Upper lobe of left lung (tissue), 4 donors: ENCODE results near the gene DENND5B.

Experiments
- CTCF ChIP-seq, 6 experiments: fragments of 450-650 bp in 4 of 6; fragments of 200-600 bp in 2 of 6; sonication (generic) in 2 of 6; IDR thresholded peaks; one replicate each; pipeline ENCODE4 v1.5.1; 2016 to 2019; ENCODE audit warnings: antibody characterized with exemption in 6 of 6
- POLR2A ChIP-seq, 4 donors: fragments of 450-650 bp; IDR thresholded peaks; one replicate each; pipeline ENCODE4 v1.5.1; 2016 to 2017; ENCODE audit warnings: antibody characterized with exemption in 4 of 4, mild to moderate bottlenecking in 2 of 4
- POLR2AphosphoS5 ChIP-seq, 2 donors: sonication (generic); formaldehyde crosslinking; IDR thresholded peaks; one replicate each; pipeline ENCODE4 v1.5.1; 2017; ENCODE audit warnings: antibody characterized with exemption in 2 of 2

- TF ChIP-seq POLR2A (IDR thresholded peaks at IDR 0.05) = no peak
- no peak for TF ChIP-seq POLR2AphosphoS5 (IDR thresholded peaks at IDR 0.05)
- no peak for TF ChIP-seq CTCF (IDR thresholded peaks at IDR 0.05)
Measured at GRCh38 chr12:31627456-31628054, 36.6 kb upstream of the DENND5B start.
